ENCODE results near the gene DRD4. TPM values are rescaled to one million over a fixed set of nuclear protein-coding genes. Genes with fewer than 3 reads are reported as not detected.

The DRD4 gene
- total and polyA plus RNA-seq, 2 of the 13 experiments (the other 11 are each of a cell fraction or from before 2014, with no cell fraction given) = 0.09 to 0.13 TPM

- 88% methylated on average over 11 of the region's 11 CpGs for WGBS (ENCODE audit: low lambda C conversion rate)
- Histone ChIP-seq H3K4me3 (replicated peaks in 1 of 3; ENCODE audit: insufficient read depth in 1 of 3, low read depth in 2 of 3, low read length in 3 of 3) (no peak overlapping the region), H2AFZ (ENCODE audit: low read length) (no peak overlapping the region), H3K36me3 (replicated peaks in 1 of 2; ENCODE audit: control insufficient read depth in 1 of 2, insufficient read depth in 2 of 2, low read length in 2 of 2) (peaks cover 37 to 81% of the 10 kb centered on the region in 2 experiments), H3K4me2 (ENCODE audit: low read depth, low read length) (no peak overlapping the region), H3K4me1 (ENCODE audit: insufficient read depth, low read length) (peaks cover 41% of the 10 kb centered on the region), H4K20me1 (ENCODE audit: insufficient read depth, low read length) (peaks cover 24% of the 10 kb centered on the region), H3K27ac (ENCODE audit: extremely low read length, insufficient read depth, low read length) (no peak overlapping the region), H3K79me2 (ENCODE audit: insufficient read depth, low read length) (peaks cover 30% of the 10 kb centered on the region), H3K27me3 (ENCODE audit: control insufficient read depth in 1 of 2, insufficient read depth in 2 of 2, low read length in 2 of 2) (no peaks in the 10 kb centered on the region), H3K9me3 (ENCODE audit: low read length) (no peaks in the 10 kb centered on the region), H3K9ac (ENCODE audit: insufficient read depth, low read depth, low read length) (no peak overlapping the region)
- in situ Hi-C loops (cut with HindIII; ENCODE audit: extremely low pct_ligation_motif_present, low pct_unique_long_range_greater_than_20kb) = no loop called here
- BruUV-seq (replicated peaks) = no TSS peak
- DNase-seq (ENCODE audit: low spot score) (no peak), ATAC-seq (no peak), FAIRE-seq (no peak)
- TF ChIP-seq KLF6 (CRISPR knock-in tag; IDR thresholded peaks at IDR 0.05) = no peak
- TF ChIP-seq PAF1 (CRISPR knock-in tag; IDR thresholded peaks at IDR 0.05) = no peak
- no peak for TF ChIP-seq NCOA2 (CRISPR knock-in tag; IDR thresholded peaks at IDR 0.05)
- no peak for TF ChIP-seq SMARCC2 (IDR thresholded peaks at IDR 0.05)
- TF ChIP-seq POGK (CRISPR knock-in tag; conservative IDR thresholded peaks at IDR 0.05) = no peak
- no peak for TF ChIP-seq IKZF5 (CRISPR knock-in tag; IDR thresholded peaks at IDR 0.05)
- peak; percentile 86 for TF ChIP-seq RBM22 (optimal IDR thresholded peaks at IDR 0.05; ENCODE audit: low read length)
- intact Hi-C loops (cut with micrococcal nuclease; ENCODE audit: unreplicated experiment) = no loop called here
- POLR2A ChIA-PET = no interaction called here
- CTCF ChIA-PET (ENCODE audit: low intra/inter-chr PET ratio, low total read pairs) = no interaction called here
Measured at GRCh38 chr11:590997-591396, 46.1 kb upstream of the DRD4 start.

Measured in HepG2 (cell line).